Hepatocyte (in vitro differentiated cells): ENCODE results near the gene MYH11.

Experiments
- EZH2phosphoT487 ChIP-seq: fragments of 200-600 bp; sonication (generic); IDR thresholded peaks from one replicate; pipeline ENCODE4 v1.6.1; 2018; ENCODE audit warnings: antibody characterized with exemption, mild to moderate bottlenecking, low read depth, moderate library complexity; ENCODE audit not compliant: unreplicated experiment, severe bottlenecking
- TF ChIP-seq, protein P1 (sequence below): fragments of 200-600 bp; sonication (generic); IDR thresholded peaks from 2 replicates; pipeline ENCODE4 v1.5.1; 2016; ENCODE audit warnings: antibody characterized with exemption, mild to moderate bottlenecking; ENCODE audit not compliant: poor library complexity

DNA sequence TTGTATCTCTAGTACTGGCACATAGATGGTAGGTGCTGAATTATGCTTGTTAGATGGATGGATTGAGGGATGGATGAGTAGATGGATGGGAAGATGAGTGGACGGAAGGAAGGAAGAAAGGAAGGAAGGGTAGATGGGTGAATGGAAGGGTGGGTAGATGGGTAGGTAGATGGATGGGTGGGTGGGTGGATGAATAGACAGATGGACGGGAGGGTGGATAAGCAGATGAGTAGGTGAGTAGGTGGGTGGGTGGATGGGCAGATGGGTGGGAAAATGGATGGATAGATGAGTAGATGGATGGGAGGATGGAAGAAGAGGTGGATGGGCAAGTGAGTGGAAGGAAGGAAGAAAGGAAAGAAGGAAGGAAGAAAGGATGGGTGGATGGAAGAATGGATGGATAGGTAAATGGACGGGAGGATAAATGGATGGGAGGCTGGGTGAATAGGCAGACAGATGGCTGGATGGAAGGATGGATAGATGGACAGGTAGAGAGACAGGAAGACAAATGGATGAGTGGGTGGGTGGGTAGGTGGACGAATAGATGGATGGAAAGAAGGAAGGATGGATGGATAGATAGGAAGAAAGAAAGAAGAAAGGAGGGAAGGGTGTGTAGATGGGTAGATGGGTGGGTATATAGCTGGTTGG lies 56.9 kb downstream of the MYH11 start:
- TF ChIP-seq, protein P1, sequence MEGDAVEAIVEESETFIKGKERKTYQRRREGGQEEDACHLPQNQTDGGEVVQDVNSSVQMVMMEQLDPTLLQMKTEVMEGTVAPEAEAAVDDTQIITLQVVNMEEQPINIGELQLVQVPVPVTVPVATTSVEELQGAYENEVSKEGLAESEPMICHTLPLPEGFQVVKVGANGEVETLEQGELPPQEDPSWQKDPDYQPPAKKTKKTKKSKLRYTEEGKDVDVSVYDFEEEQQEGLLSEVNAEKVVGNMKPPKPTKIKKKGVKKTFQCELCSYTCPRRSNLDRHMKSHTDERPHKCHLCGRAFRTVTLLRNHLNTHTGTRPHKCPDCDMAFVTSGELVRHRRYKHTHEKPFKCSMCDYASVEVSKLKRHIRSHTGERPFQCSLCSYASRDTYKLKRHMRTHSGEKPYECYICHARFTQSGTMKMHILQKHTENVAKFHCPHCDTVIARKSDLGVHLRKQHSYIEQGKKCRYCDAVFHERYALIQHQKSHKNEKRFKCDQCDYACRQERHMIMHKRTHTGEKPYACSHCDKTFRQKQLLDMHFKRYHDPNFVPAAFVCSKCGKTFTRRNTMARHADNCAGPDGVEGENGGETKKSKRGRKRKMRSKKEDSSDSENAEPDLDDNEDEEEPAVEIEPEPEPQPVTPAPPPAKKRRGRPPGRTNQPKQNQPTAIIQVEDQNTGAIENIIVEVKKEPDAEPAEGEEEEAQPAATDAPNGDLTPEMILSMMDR, result no peak
- no peak for TF ChIP-seq EZH2phosphoT487
